Activated T-helper 17 cell treated with anti-CD3 and anti-CD28 coated beads, Interleukin-2, amount 50 U/mL, for 72 hours (primary cell): ENCODE data around the gene TMEM123. TPM values are rescaled to one million over a fixed set of nuclear protein-coding genes. Genes with fewer than 3 reads are reported as not detected.
"Not testable (repeated sequence)": the region's sequence is repeated elsewhere in the genome, so short reads cannot be mapped to it uniquely, and the experiment has no call there.

Experiments
- ATAC-seq: fragments of 150-1000 bp; cut with Tn5 transposase; replicated peaks from 2 replicates; pipeline ENCODE4 v1.10.0; 2021; ENCODE audit warnings: mild to moderate bottlenecking, moderate library complexity
- H3K27ac Mint-ChIP-seq: one replicate; pipeline ENCODE4 v1.8.0; 2022; ENCODE audit warnings: mixed read lengths
- H3K27me3 Mint-ChIP-seq: one replicate; pipeline ENCODE4 v1.8.0; 2022; ENCODE audit warnings: mixed read lengths
- H3K36me3 Mint-ChIP-seq: one replicate; pipeline ENCODE4 v1.8.0; 2022; ENCODE audit warnings: low read depth, mild to moderate bottlenecking, mixed read lengths
- H3K4me1 Mint-ChIP-seq: one replicate; pipeline ENCODE4 v1.8.0; 2022; ENCODE audit warnings: mixed read lengths
- H3K4me3 Mint-ChIP-seq: one replicate; pipeline ENCODE4 v1.8.0; 2022; ENCODE audit warnings: mild to moderate bottlenecking, mixed read lengths
- H3K9me3 Mint-ChIP-seq: one replicate; pipeline ENCODE4 v1.8.0; 2022; ENCODE audit warnings: mixed read lengths
- total RNA-seq, 2 donors: library from RNA; stranded (reverse); gene quantifications; one replicate each; pipeline ENCODE4 v1.2.3, GENCODE V29; 2022

The TMEM123 gene
- total RNA-seq, 2 donors from 2014 or later = 140 to 209 TPM

DNA sequence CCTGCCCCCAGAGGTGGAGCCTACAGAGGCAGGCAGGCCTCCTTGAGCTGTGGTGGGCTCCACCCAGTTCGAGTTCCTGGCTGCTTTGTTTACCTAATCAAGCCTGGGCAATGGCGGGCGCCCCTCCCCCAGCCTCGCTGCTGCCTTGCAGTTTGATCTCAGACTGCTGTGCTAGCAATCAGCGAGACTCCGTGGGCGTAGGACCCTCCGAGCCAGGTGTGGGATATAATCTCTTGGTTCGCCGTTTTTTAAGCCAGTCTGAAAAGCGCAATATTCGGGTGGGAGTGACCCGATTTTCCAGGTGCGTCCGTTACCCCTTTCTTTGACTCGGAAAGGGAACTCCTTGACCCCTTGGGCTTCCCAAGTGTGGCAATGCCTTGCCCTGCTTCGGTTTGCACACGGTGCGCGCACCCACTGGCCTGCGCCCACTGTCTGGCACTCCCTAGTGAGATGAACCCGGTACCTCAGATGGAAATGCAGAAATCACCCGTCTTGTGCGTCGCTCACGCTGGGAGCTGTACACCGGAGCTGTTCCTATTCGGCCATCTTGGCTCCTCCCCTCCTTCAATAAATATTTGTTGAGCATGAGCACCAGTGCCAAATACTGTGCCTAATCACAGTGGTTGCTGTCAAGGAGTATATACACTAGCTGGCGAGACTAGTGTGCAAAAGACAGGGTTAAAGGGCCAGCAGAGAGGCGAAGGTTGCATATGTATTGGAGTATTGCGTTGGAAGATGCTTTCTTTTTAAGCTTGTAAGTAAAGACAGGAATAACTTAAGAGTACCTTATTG, 77.7 kb downstream of the TMEM123 start:
- peaks cover 61% of the 10 kb centered on the region for H3K36me3 Mint-ChIP-seq
- not testable (repeated sequence) for H3K4me1 Mint-ChIP-seq, H3K4me3 Mint-ChIP-seq, H3K9me3 Mint-ChIP-seq, H3K27ac Mint-ChIP-seq, ATAC-seq, H3K27me3 Mint-ChIP-seq

- H3K4me3 Mint-ChIP-seq = peak overlapping the region; percentile 7
- ATAC-seq = peak; percentile 100
These were observed 84.1 kb downstream of the TMEM123 start for GRCh38 chr11:102368472-102368871.

GRCh38 chr11:102367364-102367763, 85.2 kb downstream of the TMEM123 start:
- H3K4me3 Mint-ChIP-seq = no peak overlapping the region
- H3K9me3 Mint-ChIP-seq = no peaks in the 10 kb centered on the region
- no peaks in the 10 kb centered on the region for H3K27me3 Mint-ChIP-seq
- H3K27ac Mint-ChIP-seq = peak overlapping the region; percentile 48
- no peak for ATAC-seq
- peaks cover 74% of the 10 kb centered on the region for H3K36me3 Mint-ChIP-seq
- peaks cover 27% of the 10 kb centered on the region for H3K4me1 Mint-ChIP-seq

More at GRCh38 chr11:102368472-102368871, 84.1 kb downstream of the TMEM123 start:
- Mint-ChIP-seq H3K27me3 (no peaks in the 10 kb centered on the region), H3K27ac (peak overlapping the region; percentile 31), H3K36me3 (peaks cover 64% of the 10 kb centered on the region), H3K9me3 (no peaks in the 10 kb centered on the region), H3K4me1 (peaks cover 27% of the 10 kb centered on the region)

DNA sequence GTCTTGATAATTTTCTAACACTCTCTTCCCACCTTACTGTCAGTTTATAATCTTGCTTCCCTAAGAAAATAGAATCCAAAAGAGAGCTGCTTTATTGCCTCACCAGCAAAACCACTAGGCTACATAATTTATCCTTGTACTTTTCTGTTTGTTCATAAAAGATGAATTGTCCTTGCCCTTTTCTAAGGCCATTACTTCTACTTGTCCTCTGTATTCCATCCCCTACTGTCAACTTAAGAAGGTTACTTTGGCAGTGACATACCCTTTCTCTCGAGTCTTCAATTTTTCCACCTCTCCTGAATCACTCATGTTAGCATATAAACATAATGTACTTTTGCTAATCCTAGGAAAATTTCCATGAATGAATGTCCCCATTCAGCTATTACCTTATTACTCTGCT, 87.6 kb downstream of the TMEM123 start:
- no peaks in the 10 kb centered on the region for H3K27me3 Mint-ChIP-seq
- H3K4me3 Mint-ChIP-seq = no peak overlapping the region
- no peaks in the 10 kb centered on the region for H3K9me3 Mint-ChIP-seq
- H3K4me1 Mint-ChIP-seq = peaks cover 41% of the 10 kb centered on the region
- ATAC-seq = no peak
- H3K27ac Mint-ChIP-seq = no peak overlapping the region
- H3K36me3 Mint-ChIP-seq = peaks cover 90% of the 10 kb centered on the region

GRCh38 chr11:102361086-102362031, 91.2 kb downstream of the TMEM123 start:
- Mint-ChIP-seq H3K27ac (peak overlapping the region; percentile 78), H3K4me3 (peak overlapping the region; percentile 39), H3K36me3 (peaks cover 99% of the 10 kb centered on the region), H3K9me3 (no peaks in the 10 kb centered on the region), H3K4me1 (peaks cover 34% of the 10 kb centered on the region), H3K27me3 (no peaks in the 10 kb centered on the region)
- peak; percentile 63 for ATAC-seq

GRCh38 chr11:102360681-102361080, 91.9 kb downstream of the TMEM123 start:
- H3K27ac Mint-ChIP-seq = peak overlapping the region; percentile 78
- peaks cover 99% of the 10 kb centered on the region for H3K36me3 Mint-ChIP-seq
- no peaks in the 10 kb centered on the region for H3K27me3 Mint-ChIP-seq
- peak overlapping the region; percentile 39 for H3K4me3 Mint-ChIP-seq
- peak; percentile 26 for ATAC-seq
- H3K9me3 Mint-ChIP-seq = no peaks in the 10 kb centered on the region
- H3K4me1 Mint-ChIP-seq = peaks cover 34% of the 10 kb centered on the region

DNA sequence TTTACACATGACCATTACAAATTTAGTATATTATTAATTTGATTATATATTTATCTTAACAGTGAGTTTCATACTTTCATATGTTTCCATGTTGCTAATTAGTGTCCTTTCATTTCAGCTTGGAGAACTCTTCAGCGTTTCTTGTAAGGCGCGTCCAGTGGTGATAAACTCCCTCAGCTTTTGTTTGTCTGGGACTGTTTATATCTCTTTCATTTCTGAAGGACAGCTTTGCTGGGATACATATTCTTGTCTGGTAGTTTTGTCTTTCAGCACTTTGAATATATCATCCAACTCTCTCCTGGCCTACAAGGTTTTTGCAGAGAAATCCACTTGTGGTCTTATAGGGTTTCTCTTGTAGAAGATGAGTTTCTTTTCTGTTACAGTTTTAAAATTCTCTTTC, 93.2 kb downstream of the TMEM123 start:
- Mint-ChIP-seq H3K9me3 (no peaks in the 10 kb centered on the region), H3K36me3 (peaks cover 99% of the 10 kb centered on the region), H3K4me3 (no peak overlapping the region), H3K27me3 (no peaks in the 10 kb centered on the region), H3K4me1 (peaks cover 34% of the 10 kb centered on the region), H3K27ac (no peak overlapping the region)
- no peak for ATAC-seq

DNA sequence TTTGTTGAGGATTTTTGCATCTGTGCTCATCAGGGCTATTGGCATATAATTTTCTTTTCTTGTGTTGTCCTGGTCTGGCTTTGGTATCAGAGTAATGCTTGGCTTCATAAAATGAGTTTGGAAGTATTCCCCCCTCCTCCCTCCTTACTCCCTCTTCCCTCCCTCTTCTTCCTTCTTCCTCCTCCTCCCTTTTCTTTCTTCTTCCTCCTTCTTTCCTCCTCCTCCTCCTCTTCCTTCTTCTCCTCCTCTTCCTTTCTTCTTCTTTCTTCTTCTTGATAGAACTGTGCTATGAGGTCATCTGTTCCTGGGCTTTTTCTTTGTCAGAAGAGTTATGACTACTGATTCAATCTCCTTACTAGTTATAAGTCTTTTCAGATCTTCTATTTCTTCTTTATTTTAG, 95.4 kb downstream of the TMEM123 start:
- peaks cover 99% of the 10 kb centered on the region for H3K36me3 Mint-ChIP-seq
- no peaks in the 10 kb centered on the region for H3K9me3 Mint-ChIP-seq
- no peaks in the 10 kb centered on the region for H3K27me3 Mint-ChIP-seq
- no peak overlapping the region for H3K27ac Mint-ChIP-seq
- H3K4me3 Mint-ChIP-seq = no peak overlapping the region
- no peak for ATAC-seq
- H3K4me1 Mint-ChIP-seq = peaks cover 34% of the 10 kb centered on the region

DNA sequence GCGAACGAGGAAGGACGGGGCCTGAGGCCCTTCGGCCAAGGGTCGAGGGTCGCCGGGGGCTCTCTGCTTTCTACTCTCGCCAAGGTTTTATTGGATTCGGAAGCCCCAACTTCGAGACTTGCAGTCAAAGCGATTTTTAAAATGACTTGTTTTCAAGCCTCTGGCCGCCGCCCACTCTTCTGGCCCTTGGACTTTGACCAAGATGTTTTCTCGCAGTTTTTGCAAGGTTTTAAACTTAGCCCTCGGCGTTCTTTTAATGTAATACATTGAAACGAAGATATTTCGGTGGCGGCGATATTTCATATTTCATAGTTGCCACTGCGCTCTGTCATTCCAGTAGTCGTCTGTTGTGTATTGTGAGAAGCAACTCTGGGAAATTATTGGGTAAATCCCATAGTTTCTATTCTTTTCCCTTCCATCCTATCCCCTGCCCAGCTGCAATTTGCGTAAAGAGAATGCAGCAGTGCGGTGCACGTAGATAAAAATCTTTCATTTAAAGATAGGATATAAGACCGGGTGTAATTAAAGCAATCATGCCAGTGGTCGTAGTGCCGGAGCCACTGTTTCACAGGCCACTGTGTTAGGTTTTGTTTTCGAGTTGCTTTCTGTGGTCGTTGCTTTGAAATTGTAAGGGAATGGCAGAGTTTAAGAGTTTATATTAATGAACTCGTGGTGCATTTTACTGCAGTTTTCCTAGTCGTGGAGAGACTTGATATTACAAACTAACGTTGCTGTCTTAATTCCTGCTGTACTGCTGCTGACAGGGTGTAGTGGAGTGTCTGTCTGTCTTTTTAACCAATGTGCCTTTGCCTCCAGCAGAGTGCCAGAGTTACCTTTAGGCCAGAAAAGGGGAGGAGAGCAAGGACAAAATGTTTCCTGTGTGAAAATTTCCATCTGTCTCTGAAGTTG, 104.8 kb downstream of the TMEM123 start:
- Mint-ChIP-seq H3K4me1 (peaks cover 22% of the 10 kb centered on the region), H3K27ac (peak overlapping the region; percentile 93), H3K36me3 (peaks cover 67% of the 10 kb centered on the region), H3K9me3 (no peaks in the 10 kb centered on the region), H3K27me3 (no peaks in the 10 kb centered on the region), H3K4me3 (peak overlapping the region; percentile 90)
- ATAC-seq = peak; percentile 9

GRCh38 chr11:102346748-102347461, 105.7 kb downstream of the TMEM123 start, which contains the start of gene BIRC2:
TSS of gene BIRC2 (plus strand) at chr11:102347214. CDS start at chr11:102349855, 2,641 bp downstream.
- peak; percentile 84 for ATAC-seq
- H3K9me3 Mint-ChIP-seq = no peaks in the 10 kb centered on the region
- H3K27ac Mint-ChIP-seq = peak within 1 kb of the TSS; percentile 93
- H3K4me3 Mint-ChIP-seq = peak within 1 kb of the TSS; percentile 90
- peaks cover 59% of the 10 kb centered on the region for H3K36me3 Mint-ChIP-seq
- H3K4me1 Mint-ChIP-seq = peaks cover 24% of the 10 kb centered on the region
- no peaks in the 10 kb centered on the region for H3K27me3 Mint-ChIP-seq

DNA sequence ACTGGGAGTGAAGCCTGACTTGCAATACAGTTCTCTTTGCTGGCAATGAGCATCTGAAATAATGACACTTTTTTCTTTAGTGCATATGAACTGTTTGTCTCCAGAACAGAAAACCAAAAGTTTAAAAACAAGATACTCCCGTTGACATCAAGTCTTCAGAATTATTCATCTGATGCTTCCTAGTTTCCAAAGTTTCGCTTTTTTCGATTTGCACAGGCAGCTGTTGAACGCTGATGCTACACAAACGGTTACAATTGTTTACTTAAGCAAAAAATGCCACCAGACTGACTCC, 106.2 kb downstream of the TMEM123 start:
- Mint-ChIP-seq H3K36me3 (peaks cover 54% of the 10 kb centered on the region), H3K27me3 (no peaks in the 10 kb centered on the region), H3K4me3 (peak overlapping the region; percentile 90), H3K4me1 (peaks cover 28% of the 10 kb centered on the region), H3K27ac (peak overlapping the region; percentile 93), H3K9me3 (no peaks in the 10 kb centered on the region)
- no peak for ATAC-seq
